PC-3 (cell line): ENCODE measurements around the gene CRB1.

Source experiments
- EZH2 ChIP-seq: fragments of 300-600 bp; sonication (generic); IDR thresholded peaks from one replicate; pipeline ENCODE4 v1.6.1; 2017; ENCODE audit warnings: antibody characterized with exemption, mild to moderate bottlenecking, low read length; ENCODE audit not compliant: unreplicated experiment
- EZH2phosphoT487 ChIP-seq: fragments of 300-600 bp; sonication (generic); IDR thresholded peaks from 2 replicates; pipeline ENCODE4 v1.6.1; 2018; ENCODE audit warnings: mild to moderate bottlenecking, antibody characterized with exemption, low read length, borderline replicate concordance
- TF ChIP-seq, protein P1 (sequence below): fragments of 300-600 bp; sonication (generic); conservative IDR thresholded peaks from 2 replicates; pipeline ENCODE4 v1.5.1; 2017; ENCODE audit warnings: antibody characterized with exemption, low read depth, mild to moderate bottlenecking, low read length

DNA sequence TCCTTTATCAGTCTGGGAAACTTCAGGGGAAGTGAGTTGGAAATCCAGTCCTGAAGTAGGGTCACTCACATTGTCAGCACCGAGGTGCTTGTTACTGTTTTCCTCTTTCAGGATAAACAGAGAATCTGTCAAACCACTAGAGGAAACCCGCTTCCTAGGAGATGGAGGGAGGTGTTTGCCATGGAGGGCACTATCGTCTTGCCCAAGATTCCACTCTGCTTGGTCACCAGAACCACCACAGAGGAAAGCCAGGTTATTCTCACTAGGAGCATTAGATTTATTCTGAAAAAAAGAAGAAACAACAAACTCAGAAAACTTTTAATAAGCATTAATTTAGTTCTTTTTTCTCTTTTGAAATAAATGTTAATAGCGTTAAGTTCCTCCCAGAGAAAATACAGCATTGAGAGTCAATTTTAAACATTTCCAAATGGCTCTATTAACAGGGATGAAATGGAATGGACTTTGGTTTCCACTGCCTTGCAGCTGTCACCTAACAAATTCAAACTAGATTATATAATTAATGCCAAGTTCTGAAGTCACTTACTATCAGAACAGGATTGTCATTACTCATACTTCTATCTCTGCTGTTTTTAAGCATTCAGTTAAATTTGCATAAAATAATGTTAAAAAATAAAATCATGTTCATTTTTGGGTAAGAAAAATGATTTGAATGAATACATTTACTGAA lies 242.8 kb downstream of the CRB1 start:
- TF ChIP-seq, protein P1, sequence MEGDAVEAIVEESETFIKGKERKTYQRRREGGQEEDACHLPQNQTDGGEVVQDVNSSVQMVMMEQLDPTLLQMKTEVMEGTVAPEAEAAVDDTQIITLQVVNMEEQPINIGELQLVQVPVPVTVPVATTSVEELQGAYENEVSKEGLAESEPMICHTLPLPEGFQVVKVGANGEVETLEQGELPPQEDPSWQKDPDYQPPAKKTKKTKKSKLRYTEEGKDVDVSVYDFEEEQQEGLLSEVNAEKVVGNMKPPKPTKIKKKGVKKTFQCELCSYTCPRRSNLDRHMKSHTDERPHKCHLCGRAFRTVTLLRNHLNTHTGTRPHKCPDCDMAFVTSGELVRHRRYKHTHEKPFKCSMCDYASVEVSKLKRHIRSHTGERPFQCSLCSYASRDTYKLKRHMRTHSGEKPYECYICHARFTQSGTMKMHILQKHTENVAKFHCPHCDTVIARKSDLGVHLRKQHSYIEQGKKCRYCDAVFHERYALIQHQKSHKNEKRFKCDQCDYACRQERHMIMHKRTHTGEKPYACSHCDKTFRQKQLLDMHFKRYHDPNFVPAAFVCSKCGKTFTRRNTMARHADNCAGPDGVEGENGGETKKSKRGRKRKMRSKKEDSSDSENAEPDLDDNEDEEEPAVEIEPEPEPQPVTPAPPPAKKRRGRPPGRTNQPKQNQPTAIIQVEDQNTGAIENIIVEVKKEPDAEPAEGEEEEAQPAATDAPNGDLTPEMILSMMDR, result no peak
- TF ChIP-seq EZH2, result no peak
- no peak for TF ChIP-seq EZH2phosphoT487
